Brain microvascular endothelial cell (primary cell): ENCODE results near the gene ACCSL.
A peak's percentile ranks its signal among the peaks of the same experiment; 100 is the strongest.

ENCODE experiments used
- DNase-seq: peaks from one replicate; pipeline ENCODE4 v3.0.0-alpha.2; 2020
- H3K27ac ChIP-seq: fragments of 250-450 bp; sonication (Bioruptor Pico); 2 replicates; pipeline ENCODE4 v1.5.1; 2020; ENCODE audit warnings: mild to moderate bottlenecking, moderate library complexity
- H3K27me3 ChIP-seq: fragments of 250-450 bp; sonication (Bioruptor Pico); replicated peaks from 2 replicates; pipeline ENCODE4 v1.5.1; 2020; ENCODE audit warnings: mild to moderate bottlenecking
- H3K36me3 ChIP-seq: fragments of 250-450 bp; sonication (Bioruptor Pico); replicated peaks from 2 replicates; pipeline ENCODE4 v1.5.1; 2020; ENCODE audit warnings: mild to moderate bottlenecking
- H3K4me3 ChIP-seq: 2 replicates; pipeline ENCODE4 v1.5.1; 2011; ENCODE audit warnings: low read depth, mild to moderate bottlenecking, control low read depth, low read length, moderate library complexity
- in situ Hi-C: cut with HindIII; loops from 2 replicates; pipeline ENCODE4 v1.10.0; 2017; ENCODE audit warnings: low sequenced_read_pairs, low pct_ligation_motif_present
- TF ChIP-seq, protein P1 (sequence below): IDR thresholded peaks from 2 replicates; pipeline ENCODE4 v1.5.1; 2011; ENCODE audit warnings: low read depth, mild to moderate bottlenecking, moderate library complexity, low read length, control low read depth, inconsistent platforms; ENCODE audit errors: missing control alignments

The ACCSL gene

DNA sequence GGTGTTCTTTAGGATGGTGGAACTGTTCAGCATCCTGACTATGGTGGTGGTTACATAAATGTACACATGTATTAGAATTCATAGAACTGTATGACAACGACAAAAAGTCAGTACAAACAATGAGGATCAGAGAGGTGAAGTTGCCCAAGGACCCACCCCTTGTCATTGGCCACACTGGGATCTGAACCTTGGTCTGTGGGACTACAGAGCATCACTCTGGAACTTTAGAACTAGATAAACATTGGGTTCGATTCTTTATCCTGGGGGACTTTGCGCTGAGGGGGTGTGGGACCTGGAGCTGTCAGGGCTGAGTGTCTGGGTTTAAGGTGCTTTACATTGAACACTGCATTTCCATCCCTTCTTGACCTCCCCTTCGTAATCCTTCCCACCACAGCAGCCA, 34.9 kb downstream of the ACCSL start:
- H3K36me3 ChIP-seq: no peaks in the 10 kb centered on the region
- H3K4me3 ChIP-seq: no peak overlapping the region
- in situ Hi-C loops: no loop called here
- TF ChIP-seq, protein P1, sequence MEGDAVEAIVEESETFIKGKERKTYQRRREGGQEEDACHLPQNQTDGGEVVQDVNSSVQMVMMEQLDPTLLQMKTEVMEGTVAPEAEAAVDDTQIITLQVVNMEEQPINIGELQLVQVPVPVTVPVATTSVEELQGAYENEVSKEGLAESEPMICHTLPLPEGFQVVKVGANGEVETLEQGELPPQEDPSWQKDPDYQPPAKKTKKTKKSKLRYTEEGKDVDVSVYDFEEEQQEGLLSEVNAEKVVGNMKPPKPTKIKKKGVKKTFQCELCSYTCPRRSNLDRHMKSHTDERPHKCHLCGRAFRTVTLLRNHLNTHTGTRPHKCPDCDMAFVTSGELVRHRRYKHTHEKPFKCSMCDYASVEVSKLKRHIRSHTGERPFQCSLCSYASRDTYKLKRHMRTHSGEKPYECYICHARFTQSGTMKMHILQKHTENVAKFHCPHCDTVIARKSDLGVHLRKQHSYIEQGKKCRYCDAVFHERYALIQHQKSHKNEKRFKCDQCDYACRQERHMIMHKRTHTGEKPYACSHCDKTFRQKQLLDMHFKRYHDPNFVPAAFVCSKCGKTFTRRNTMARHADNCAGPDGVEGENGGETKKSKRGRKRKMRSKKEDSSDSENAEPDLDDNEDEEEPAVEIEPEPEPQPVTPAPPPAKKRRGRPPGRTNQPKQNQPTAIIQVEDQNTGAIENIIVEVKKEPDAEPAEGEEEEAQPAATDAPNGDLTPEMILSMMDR: no peak
- H3K27me3 ChIP-seq: no peaks in the 10 kb centered on the region
- DNase-seq: no peak
- H3K27ac ChIP-seq: no peak overlapping the region

DNA sequence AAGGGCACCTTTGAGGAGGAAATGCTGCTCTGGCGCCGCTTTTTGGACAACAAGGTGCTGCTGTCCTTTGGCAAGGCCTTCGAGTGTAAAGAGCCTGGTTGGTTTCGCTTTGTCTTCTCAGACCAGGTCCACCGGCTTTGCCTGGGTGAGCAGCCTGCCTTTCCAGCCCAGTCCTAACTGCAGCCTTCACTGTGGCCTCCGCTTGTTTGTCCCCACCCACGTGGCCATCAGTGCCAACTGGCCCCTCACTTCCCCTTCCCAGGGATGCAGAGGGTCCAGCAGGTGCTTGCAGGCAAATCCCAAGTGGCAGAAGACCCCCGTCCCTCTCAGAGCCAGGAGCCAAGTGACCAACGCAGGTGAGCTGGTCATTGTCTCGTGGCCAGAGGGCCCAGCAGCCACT, 35.7 kb downstream of the ACCSL start:
- in situ Hi-C loops: no loop called here
- H3K36me3 ChIP-seq: no peaks in the 10 kb centered on the region
- H3K27me3 ChIP-seq: no peaks in the 10 kb centered on the region
- no peak for DNase-seq
- no peak overlapping the region for H3K27ac ChIP-seq
- TF ChIP-seq, protein P1: no peak
- H3K4me3 ChIP-seq: no peak overlapping the region

DNA sequence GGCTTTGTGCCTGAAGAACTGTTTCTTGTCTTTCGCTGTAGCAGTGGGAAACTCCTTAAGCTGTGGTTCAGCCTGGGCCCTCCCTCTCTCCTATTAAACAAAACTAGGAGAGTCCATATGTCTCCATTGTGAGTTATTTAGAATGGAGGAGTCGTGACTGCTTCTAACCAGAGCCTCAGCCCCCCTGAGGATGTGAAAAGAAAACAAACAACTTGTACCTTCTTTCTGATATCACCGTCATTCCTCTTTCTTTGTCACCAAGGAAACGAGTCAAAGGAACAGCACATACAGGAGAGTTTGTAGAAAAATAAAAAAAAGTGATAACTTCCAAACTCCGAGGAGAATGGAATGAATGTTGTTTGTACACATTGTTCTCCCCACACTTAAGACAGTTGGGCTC, 36.1 kb downstream of the ACCSL start:
- no peaks in the 10 kb centered on the region for H3K27me3 ChIP-seq
- H3K27ac ChIP-seq: no peak overlapping the region
- in situ Hi-C loops: no loop called here
- peak; percentile 11 for DNase-seq
- H3K36me3 ChIP-seq: no peaks in the 10 kb centered on the region
- H3K4me3 ChIP-seq: no peak overlapping the region
- TF ChIP-seq, protein P1: no peak

DNA sequence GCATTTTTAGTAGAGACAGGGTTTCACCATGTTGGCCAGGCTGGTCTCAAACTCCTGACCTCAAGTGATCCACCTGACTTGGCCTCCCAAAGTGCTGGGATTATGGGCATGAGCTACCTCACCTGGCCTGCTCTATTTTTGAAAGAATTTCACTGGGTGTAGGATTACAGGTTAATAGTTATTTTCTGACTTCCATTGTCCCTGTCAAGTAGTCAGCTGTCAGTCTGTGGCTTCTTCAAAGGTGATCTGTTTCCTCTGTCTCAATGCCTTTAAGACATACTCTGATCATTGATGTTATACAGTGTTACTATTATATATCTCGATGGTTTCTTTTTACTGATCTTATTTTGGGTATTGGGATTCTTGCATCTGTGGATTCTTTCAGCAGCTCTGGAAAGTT, 37.5 kb downstream of the ACCSL start:
- in situ Hi-C loops: no loop called here
- Histone ChIP-seq H3K27ac (no peak overlapping the region), H3K27me3 (no peaks in the 10 kb centered on the region), H3K4me3 (no peak overlapping the region), H3K36me3 (no peaks in the 10 kb centered on the region)
- no peak for DNase-seq
- TF ChIP-seq, protein P1: no peak

DNA sequence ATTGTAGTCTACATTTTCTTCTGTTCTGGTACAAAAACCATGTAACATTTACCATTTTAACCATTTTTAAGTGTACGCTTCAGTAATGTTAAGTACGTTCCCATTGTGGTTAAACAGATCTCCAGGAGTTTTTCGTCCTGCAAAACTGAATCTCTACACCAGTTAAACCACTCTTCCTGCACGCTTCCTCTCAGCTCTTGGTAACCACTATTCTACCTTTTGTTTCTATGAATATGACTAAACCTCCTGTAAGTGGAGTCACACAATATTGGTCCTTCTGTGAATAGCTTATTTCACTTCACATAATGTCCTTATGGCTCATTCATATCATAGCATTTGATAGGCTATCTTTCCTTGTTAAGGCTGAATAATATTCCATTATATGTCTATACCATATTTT, 40.6 kb downstream of the ACCSL start:
- in situ Hi-C loops: no loop called here
- no peaks in the 10 kb centered on the region for H3K27me3 ChIP-seq
- no peak for DNase-seq
- TF ChIP-seq, protein P1: no peak
- no peaks in the 10 kb centered on the region for H3K36me3 ChIP-seq
- no peak overlapping the region for H3K4me3 ChIP-seq
- no peak overlapping the region for H3K27ac ChIP-seq

DNA sequence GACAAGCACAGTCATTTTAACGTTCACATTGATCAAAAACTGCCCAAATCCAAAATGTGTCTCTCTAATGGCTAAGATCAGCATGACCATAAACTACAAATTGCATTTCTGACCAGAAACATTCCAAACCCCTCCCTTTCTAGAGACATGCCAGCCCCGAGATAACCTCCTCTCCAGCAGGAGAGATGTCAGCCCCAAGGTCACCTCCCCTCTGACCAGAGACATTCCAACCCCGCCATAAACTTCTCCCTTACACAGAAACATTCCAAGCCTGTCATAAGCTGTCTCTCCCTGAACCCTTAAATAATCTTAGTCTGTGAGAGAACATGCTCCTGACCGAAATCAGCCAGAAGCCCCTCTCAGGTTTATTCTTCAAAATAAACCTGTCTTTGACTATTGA, 41.1 kb downstream of the ACCSL start:
- no peak overlapping the region for H3K27ac ChIP-seq
- TF ChIP-seq, protein P1: no peak
- DNase-seq: no peak
- H3K4me3 ChIP-seq: no peak overlapping the region
- no peaks in the 10 kb centered on the region for H3K27me3 ChIP-seq
- H3K36me3 ChIP-seq: no peaks in the 10 kb centered on the region
- in situ Hi-C loops: no loop called here
